Fibroblast of the aortic adventitia (primary cell): ENCODE measurements around the gene SMC6. TPM values are rescaled to one million over a fixed set of nuclear protein-coding genes. Genes with fewer than 3 reads are reported as not detected.

Experiments used
- DNase-seq: peaks from one replicate; pipeline ENCODE4 v3.0.0-alpha.2; 2010; ENCODE audit warnings: low read depth
- H3K4me3 ChIP-seq: 2 replicates; pipeline ENCODE4 v1.5.1; 2011; ENCODE audit warnings: low read depth, mild to moderate bottlenecking, control low read depth, low read length, moderate library complexity
- CTCF ChIP-seq: IDR thresholded peaks from 2 replicates; pipeline ENCODE4 v1.5.1; 2011; ENCODE audit warnings: mild to moderate bottlenecking, low read length, control low read depth, inconsistent platforms; ENCODE audit not compliant: insufficient read depth
- total RNA-seq: library from RNA; depleted of rRNA; stranded (reverse); fragments of >200 nt; gene quantifications from 2 replicates; pipeline ENCODE4 v1.2.3, GENCODE V29; 2012; ENCODE audit warnings: low replicate concordance

SMC6 gene
- total RNA-seq, 1 donor: 31.0 TPM

- DNase-seq: peak; percentile 44
- H3K4me3 ChIP-seq: no peak overlapping the region
- TF ChIP-seq CTCF: no peak
Observed at GRCh38 chr2:17672583-17673317, 80.9 kb downstream of the SMC6 start.

GRCh38 chr2:17667898-17668297 is 85.7 kb downstream of the SMC6 start:
- H3K4me3 ChIP-seq: no peak overlapping the region
- DNase-seq: peak; percentile 68
- no peak for TF ChIP-seq CTCF

GRCh38 chr2:17664534-17664933 is 89.1 kb downstream of the SMC6 start:
- no peak for TF ChIP-seq CTCF
- no peak overlapping the region for H3K4me3 ChIP-seq
- no peak for DNase-seq

GRCh38 chr2:17662723-17663122 is 90.9 kb downstream of the SMC6 start:
- no peak for TF ChIP-seq CTCF
- no peak overlapping the region for H3K4me3 ChIP-seq
- DNase-seq: no peak

GRCh38 chr2:17661460-17661859 is 92.2 kb downstream of the SMC6 start:
- H3K4me3 ChIP-seq: no peak overlapping the region
- TF ChIP-seq CTCF: no peak
- DNase-seq: no peak

- no peak for TF ChIP-seq CTCF
- H3K4me3 ChIP-seq: no peak overlapping the region
- no peak for DNase-seq
Observed at GRCh38 chr2:17660219-17660618, 93.4 kb downstream of the SMC6 start.
